ENCODE data around the gene VCL.

- no peak for TF ChIP-seq CTCF (conservative IDR thresholded peaks at IDR 0.05 in 1 of 2, IDR thresholded peaks at IDR 0.05 in 1 of 2; ENCODE audit: low read depth in 1 of 2, low read length in 2 of 2)
- TF ChIP-seq EZH2 (IDR thresholded peaks at IDR 0.05; ENCODE audit: low read length, missing control alignments), result no peak
Observed at GRCh38 chr10:74058658-74059057, 60.7 kb downstream of the VCL start.
